Stimulated activated CD8-positive, alpha-beta memory T cell treated with anti-CD3 and anti-CD28 coated beads, Interleukin-7, amount 100 ng/mL, for 4 hours (primary cell): Measurements from ENCODE around the gene C19orf38.

Experiments
- DNase-seq, 2 donors: peaks; one replicate each; pipeline ENCODE4 v3.0.0-alpha.2; 2020; ENCODE audit warnings: low read depth in 2 of 2

C19orf38 gene

GRCh38 chr19:10911579-10912363 lies 63.6 kb downstream of the C19orf38 start:
- no peak for DNase-seq

GRCh38 chr19:10912619-10913018 lies 64.4 kb downstream of the C19orf38 start:
- DNase-seq = no peak

- no peak for DNase-seq
Observed at GRCh38 chr19:10913716-10914340, 65.6 kb downstream of the C19orf38 start.

GRCh38 chr19:10915130-10916091 lies 67.2 kb downstream of the C19orf38 start:
- DNase-seq = no peak

- no peak for DNase-seq
Observed at GRCh38 chr19:10916602-10917001, 68.4 kb downstream of the C19orf38 start.

GRCh38 chr19:10918359-10918758 lies 70.1 kb downstream of the C19orf38 start:
- DNase-seq = no peak
